ENCODE data around the gene PNPLA4. TPM values are rescaled to one million over a fixed set of nuclear protein-coding genes. Genes with fewer than 3 reads are reported as not detected.
A peak's percentile ranks its signal among the peaks of the same experiment; 100 is the strongest.

PNPLA4 gene
- total and polyA plus RNA-seq, 2 of the 13 experiments (the other 11 are each of a cell fraction or from before 2014, with no cell fraction given), result 13.0 to 17.7 TPM

DNA sequence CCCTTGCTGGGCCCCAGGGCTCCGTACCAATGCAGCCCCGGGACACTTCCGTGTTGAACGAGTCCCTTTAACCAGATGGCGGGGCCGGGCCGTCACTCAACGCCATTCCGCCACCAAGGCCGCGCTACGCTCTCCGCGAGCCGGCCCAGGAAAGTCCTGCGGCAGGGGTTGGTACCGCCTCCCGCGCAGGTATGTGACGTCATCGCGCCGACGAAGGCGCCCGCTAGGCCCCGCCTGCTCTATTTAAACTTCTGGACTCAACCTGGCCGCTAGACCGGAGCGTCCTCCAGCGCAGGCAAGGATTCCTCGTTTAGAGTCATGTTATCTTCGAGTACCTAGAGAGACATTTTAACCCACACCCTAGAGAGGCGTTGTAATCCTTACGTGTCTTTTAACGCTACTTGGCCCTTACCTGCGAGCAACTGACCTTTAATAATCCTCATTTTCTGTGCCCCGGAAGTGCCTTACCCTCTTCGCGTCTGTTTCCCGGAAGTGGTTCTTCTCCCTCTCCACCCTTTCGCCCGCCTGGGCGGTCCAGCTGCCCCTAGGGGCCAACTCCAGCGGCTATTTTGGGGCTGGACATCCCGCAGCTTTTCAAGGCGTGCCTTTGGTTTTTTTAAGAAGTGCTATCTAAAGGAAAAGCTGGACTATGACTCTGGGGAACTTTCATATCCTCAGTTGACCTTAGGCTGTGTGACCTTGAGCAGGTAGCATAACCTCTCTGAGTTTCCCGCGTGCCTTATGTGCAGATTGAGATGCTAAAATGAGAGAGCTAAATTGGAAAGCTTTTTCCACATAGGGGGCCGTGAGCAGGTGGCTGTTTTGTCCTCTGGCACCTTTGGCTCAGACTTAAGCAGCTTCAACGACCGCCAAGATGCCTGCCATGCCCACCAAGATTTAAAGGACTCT, at the start of gene PNPLA4 (continued):
- TF ChIP-seq KAT7 (CRISPR knock-in tag; IDR thresholded peaks at IDR 0.05; ENCODE audit: borderline replicate concordance) (no peak; the same call in 1 of the 2 replicates), ZNF331 (CRISPR knock-in tag; IDR thresholded peaks at IDR 0.05) (no peak), CREM (IDR thresholded peaks at IDR 0.05) (peak; percentile 90), CREM (CRISPR knock-in tag; IDR thresholded peaks at IDR 0.05) (no peak), ZNF501 (CRISPR knock-in tag; IDR thresholded peaks at IDR 0.05) (peak; percentile 26; the same call in 1 of the 2 replicates), ZNF589 (CRISPR knock-in tag; conservative IDR thresholded peaks at IDR 0.05) (no peak), ZNF10 (CRISPR knock-in tag; IDR thresholded peaks at IDR 0.05; ENCODE audit: borderline replicate concordance, low read depth) (no peak), ZNF460 (CRISPR knock-in tag; IDR thresholded peaks at IDR 0.05; ENCODE audit: borderline replicate concordance) (no peak), ISL2 (CRISPR knock-in tag; IDR thresholded peaks at IDR 0.05) (no peak), RBAK (CRISPR knock-in tag; IDR thresholded peaks at IDR 0.05) (no peak), ZFY (CRISPR knock-in tag; IDR thresholded peaks at IDR 0.05) (peak; percentile 93), NR3C1 (CRISPR knock-in tag; IDR thresholded peaks at IDR 0.05) (no peak), ZNF253 (CRISPR knock-in tag; IDR thresholded peaks at IDR 0.05; ENCODE audit: borderline replicate concordance) (no peak), RNF2 (conservative IDR thresholded peaks at IDR 0.05; ENCODE audit: low read depth) (no peak), ZNF264 (CRISPR knock-in tag; IDR thresholded peaks at IDR 0.05) (no peak), RBFOX2 (IDR thresholded peaks at IDR 0.05; ENCODE audit: low read depth, low read length) (peak; percentile 87), POLR2G (IDR thresholded peaks at IDR 0.05; ENCODE audit: low read depth, low read length) (peak; percentile 75), SALL1 (CRISPR knock-in tag; IDR thresholded peaks at IDR 0.05) (peak; percentile 31; the same call in 1 of the 2 replicates)
- TF ChIP-seq, protein P1, sequence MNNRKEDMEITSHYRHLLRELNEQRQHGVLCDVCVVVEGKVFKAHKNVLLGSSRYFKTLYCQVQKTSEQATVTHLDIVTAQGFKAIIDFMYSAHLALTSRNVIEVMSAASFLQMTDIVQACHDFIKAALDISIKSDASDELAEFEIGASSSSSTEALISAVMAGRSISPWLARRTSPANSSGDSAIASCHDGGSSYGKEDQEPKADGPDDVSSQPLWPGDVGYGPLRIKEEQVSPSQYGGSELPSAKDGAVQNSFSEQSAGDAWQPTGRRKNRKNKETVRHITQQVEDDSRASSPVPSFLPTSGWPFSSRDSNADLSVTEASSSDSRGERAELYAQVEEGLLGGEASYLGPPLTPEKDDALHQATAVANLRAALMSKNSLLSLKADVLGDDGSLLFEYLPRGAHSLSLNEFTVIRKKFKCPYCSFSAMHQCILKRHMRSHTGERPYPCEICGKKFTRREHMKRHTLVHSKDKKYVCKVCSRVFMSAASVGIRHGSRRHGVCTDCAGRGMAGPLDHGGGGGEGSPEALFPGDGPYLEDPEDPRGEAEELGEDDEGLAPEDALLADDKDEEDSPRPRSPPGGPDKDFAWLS (CRISPR knock-in tag; IDR thresholded peaks at IDR 0.05; ENCODE audit: borderline replicate concordance), result no peak
- TF ChIP-seq, protein P2, sequence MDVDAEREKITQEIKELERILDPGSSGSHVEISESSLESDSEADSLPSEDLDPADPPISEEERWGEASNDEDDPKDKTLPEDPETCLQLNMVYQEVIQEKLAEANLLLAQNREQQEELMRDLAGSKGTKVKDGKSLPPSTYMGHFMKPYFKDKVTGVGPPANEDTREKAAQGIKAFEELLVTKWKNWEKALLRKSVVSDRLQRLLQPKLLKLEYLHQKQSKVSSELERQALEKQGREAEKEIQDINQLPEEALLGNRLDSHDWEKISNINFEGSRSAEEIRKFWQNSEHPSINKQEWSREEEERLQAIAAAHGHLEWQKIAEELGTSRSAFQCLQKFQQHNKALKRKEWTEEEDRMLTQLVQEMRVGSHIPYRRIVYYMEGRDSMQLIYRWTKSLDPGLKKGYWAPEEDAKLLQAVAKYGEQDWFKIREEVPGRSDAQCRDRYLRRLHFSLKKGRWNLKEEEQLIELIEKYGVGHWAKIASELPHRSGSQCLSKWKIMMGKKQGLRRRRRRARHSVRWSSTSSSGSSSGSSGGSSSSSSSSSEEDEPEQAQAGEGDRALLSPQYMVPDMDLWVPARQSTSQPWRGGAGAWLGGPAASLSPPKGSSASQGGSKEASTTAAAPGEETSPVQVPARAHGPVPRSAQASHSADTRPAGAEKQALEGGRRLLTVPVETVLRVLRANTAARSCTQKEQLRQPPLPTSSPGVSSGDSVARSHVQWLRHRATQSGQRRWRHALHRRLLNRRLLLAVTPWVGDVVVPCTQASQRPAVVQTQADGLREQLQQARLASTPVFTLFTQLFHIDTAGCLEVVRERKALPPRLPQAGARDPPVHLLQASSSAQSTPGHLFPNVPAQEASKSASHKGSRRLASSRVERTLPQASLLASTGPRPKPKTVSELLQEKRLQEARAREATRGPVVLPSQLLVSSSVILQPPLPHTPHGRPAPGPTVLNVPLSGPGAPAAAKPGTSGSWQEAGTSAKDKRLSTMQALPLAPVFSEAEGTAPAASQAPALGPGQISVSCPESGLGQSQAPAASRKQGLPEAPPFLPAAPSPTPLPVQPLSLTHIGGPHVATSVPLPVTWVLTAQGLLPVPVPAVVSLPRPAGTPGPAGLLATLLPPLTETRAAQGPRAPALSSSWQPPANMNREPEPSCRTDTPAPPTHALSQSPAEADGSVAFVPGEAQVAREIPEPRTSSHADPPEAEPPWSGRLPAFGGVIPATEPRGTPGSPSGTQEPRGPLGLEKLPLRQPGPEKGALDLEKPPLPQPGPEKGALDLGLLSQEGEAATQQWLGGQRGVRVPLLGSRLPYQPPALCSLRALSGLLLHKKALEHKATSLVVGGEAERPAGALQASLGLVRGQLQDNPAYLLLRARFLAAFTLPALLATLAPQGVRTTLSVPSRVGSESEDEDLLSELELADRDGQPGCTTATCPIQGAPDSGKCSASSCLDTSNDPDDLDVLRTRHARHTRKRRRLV (CRISPR knock-in tag; IDR thresholded peaks at IDR 0.05), result no peak
- TF ChIP-seq, protein P3, sequence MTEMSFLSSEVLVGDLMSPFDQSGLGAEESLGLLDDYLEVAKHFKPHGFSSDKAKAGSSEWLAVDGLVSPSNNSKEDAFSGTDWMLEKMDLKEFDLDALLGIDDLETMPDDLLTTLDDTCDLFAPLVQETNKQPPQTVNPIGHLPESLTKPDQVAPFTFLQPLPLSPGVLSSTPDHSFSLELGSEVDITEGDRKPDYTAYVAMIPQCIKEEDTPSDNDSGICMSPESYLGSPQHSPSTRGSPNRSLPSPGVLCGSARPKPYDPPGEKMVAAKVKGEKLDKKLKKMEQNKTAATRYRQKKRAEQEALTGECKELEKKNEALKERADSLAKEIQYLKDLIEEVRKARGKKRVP (CRISPR knock-in tag; IDR thresholded peaks at IDR 0.05), result no peak
- TF ChIP-seq, protein P4, sequence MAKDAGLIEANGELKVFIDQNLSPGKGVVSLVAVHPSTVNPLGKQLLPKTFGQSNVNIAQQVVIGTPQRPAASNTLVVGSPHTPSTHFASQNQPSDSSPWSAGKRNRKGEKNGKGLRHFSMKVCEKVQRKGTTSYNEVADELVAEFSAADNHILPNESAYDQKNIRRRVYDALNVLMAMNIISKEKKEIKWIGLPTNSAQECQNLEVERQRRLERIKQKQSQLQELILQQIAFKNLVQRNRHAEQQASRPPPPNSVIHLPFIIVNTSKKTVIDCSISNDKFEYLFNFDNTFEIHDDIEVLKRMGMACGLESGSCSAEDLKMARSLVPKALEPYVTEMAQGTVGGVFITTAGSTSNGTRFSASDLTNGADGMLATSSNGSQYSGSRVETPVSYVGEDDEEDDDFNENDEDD (CRISPR knock-in tag; IDR thresholded peaks at IDR 0.05; ENCODE audit: borderline replicate concordance), result no peak
